ENCODE measurements around the gene PTPRJ.
"Not testable (repeated sequence)": the region's sequence is repeated elsewhere in the genome, so short reads cannot be mapped to it uniquely, and the experiment has no call there.

Gene PTPRJ

DNA sequence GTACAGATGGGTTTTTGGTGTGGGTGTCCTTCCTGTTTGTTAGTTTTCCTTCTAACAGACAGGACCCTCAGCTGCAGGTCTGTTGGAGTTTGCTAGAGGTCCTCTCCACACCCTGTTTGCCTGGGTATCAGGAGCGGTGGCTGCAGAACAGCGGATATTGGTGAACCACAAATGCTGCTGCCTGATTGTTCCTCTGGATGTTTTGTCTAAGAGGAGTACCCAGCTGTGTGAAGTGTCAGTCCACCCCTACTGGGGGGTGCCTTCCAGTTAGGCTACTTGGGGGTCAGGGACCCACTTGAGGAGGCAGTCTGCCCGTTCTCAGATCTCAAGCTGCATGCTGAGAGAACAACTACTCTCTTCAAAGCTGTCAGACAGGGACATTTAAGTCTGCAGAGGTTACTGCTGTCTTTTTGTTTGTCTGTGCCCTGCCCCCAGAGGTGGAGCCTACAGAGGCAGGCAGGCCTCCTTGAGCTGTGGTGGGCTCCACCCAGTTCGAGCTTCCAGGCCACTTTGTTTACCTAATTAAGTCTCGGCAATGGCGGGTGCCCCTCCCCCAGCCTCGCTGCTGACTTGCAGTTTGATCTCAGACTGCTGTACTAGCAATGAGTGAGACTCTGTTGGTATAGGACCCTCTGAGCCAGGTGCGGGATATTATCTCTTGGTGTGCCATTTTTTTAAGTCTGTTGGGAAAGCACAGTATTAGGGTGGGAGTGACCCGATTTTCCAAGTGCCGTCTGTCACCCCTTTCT, 210.7 kb downstream of the PTPRJ start:
- not testable (repeated sequence) for H3K4me3 Mint-ChIP-seq; H3K27ac Mint-ChIP-seq; H3K4me1 Mint-ChIP-seq; H3K9me3 Mint-ChIP-seq; DNase-seq (ENCODE audit: low spot score in 2 of 2); H3K36me3 Mint-ChIP-seq; ATAC-seq (ENCODE audit: low read depth)
- H3K27me3 Mint-ChIP-seq = peaks cover 10% of the 10 kb centered on the region

GRCh38 chr11:48193876-48194275, 213.5 kb downstream of the PTPRJ start:
- no peaks in the 10 kb centered on the region for H3K4me1 Mint-ChIP-seq
- no peak overlapping the region for H3K27ac Mint-ChIP-seq
- H3K27me3 Mint-ChIP-seq = peaks cover 14% of the 10 kb centered on the region
- H3K4me3 Mint-ChIP-seq = no peak overlapping the region
- ATAC-seq (ENCODE audit: low read depth) = no peak
- peaks cover 5% of the 10 kb centered on the region for H3K36me3 Mint-ChIP-seq
- DNase-seq (ENCODE audit: low spot score in 2 of 2) = no peak
- peaks cover 12% of the 10 kb centered on the region for H3K9me3 Mint-ChIP-seq

DNA sequence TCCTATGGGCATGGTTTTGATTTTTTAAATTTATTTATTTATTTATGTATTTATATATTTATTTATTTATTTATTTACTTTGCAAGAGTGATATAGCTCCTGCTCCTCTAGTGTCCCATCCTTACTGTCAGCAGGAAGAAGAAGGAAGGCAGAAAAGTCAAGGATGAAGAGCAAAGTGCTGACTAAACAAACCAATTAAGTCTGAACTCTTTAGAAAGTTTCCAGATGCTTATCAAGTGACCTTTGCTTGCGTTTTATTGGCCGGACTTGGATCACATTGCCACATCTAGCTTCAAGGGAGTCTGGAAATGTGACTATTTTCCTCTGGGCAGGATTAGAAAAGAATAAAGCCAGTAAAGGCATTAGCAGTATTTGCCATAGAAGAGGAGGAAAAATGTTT, 227.5 kb downstream of the PTPRJ start:
- ATAC-seq (ENCODE audit: low read depth) (no peak), DNase-seq (ENCODE audit: low spot score in 2 of 2) (no peak)
- Mint-ChIP-seq H3K27me3 (peaks cover 11% of the 10 kb centered on the region), H3K36me3 (no peaks in the 10 kb centered on the region), H3K4me1 (no peaks in the 10 kb centered on the region), H3K4me3 (no peak overlapping the region), H3K9me3 (no peaks in the 10 kb centered on the region), H3K27ac (no peak overlapping the region)

GRCh38 chr11:48210052-48210451, 229.7 kb downstream of the PTPRJ start:
- peaks cover 11% of the 10 kb centered on the region for H3K27me3 Mint-ChIP-seq
- H3K36me3 Mint-ChIP-seq = no peaks in the 10 kb centered on the region
- H3K4me3 Mint-ChIP-seq = no peak overlapping the region
- H3K9me3 Mint-ChIP-seq = no peaks in the 10 kb centered on the region
- no peak overlapping the region for H3K27ac Mint-ChIP-seq
- no peak for ATAC-seq (ENCODE audit: low read depth)
- H3K4me1 Mint-ChIP-seq = no peaks in the 10 kb centered on the region
- DNase-seq (ENCODE audit: low spot score in 2 of 2) = no peak

- no peaks in the 10 kb centered on the region for H3K36me3 Mint-ChIP-seq
- no peaks in the 10 kb centered on the region for H3K4me1 Mint-ChIP-seq
- DNase-seq (ENCODE audit: low spot score in 2 of 2) (no peak), ATAC-seq (ENCODE audit: low read depth) (no peak)
- H3K4me3 Mint-ChIP-seq = no peak within 1 kb of the TSS
- no peaks in the 10 kb centered on the region for H3K9me3 Mint-ChIP-seq
- H3K27ac Mint-ChIP-seq = no peak within 1 kb of the TSS
- H3K27me3 Mint-ChIP-seq = no peaks in the 10 kb centered on the region
Measured at GRCh38 chr11:48216510-48216909, 236.2 kb downstream of the PTPRJ start, which contains the start of gene OR4B1. Gene OR4B1 (plus strand): TSS chr11:48216810. CDS start chr11:48216810, 0 bp downstream.
